A204.1 (cell line): ENCODE results near the gene FSTL1.
A peak's percentile ranks its signal among the peaks of the same experiment; 100 is the strongest.

ENCODE experiments used
- FAIRE-seq: peaks from 2 replicates; lab custom pipeline; 2012; peaks lifted over from hg19 to GRCh38; lab: Jason Lieb, UNC

FSTL1 gene

GRCh38 chr3:120350401-120350941 lies 100.3 kb downstream of the FSTL1 start:
- peak; percentile 65 for FAIRE-seq

- no peak for FAIRE-seq
These were observed 101.0 kb downstream of the FSTL1 start for GRCh38 chr3:120349855-120350125.

- no peak for FAIRE-seq
These were observed 101.6 kb downstream of the FSTL1 start, which contains the start of gene LRRC58 for GRCh38 chr3:120348991-120349854. Gene LRRC58 (minus strand): TSS chr3:120349354. CDS start chr3:120349243, 111 bp downstream.

- FAIRE-seq: no peak
These were observed 102.5 kb downstream of the FSTL1 start for GRCh38 chr3:120348065-120348990.

- no peak for FAIRE-seq
These were observed 106.4 kb downstream of the FSTL1 start for GRCh38 chr3:120344349-120344748.
